Activated T-helper 17 cell treated with anti-CD3 and anti-CD28 coated beads, Interleukin-2, amount 50 U/mL, for 72 hours (primary cell): ENCODE measurements around the gene BGLAP. TPM values are rescaled to one million over a fixed set of nuclear protein-coding genes. Genes with fewer than 3 reads are reported as not detected.
A peak's percentile ranks its signal among the peaks of the same experiment; 100 is the strongest.
"Not testable (repeated sequence)": the region's sequence is repeated elsewhere in the genome, so short reads cannot be mapped to it uniquely, and the experiment has no call there.

Source experiments
- ATAC-seq: fragments of 150-1000 bp; cut with Tn5 transposase; replicated peaks from 2 replicates; pipeline ENCODE4 v1.10.0; 2021; ENCODE audit warnings: mild to moderate bottlenecking, moderate library complexity
- H3K27ac Mint-ChIP-seq: one replicate; pipeline ENCODE4 v1.8.0; 2022; ENCODE audit warnings: mixed read lengths
- H3K27me3 Mint-ChIP-seq: one replicate; pipeline ENCODE4 v1.8.0; 2022; ENCODE audit warnings: mixed read lengths
- H3K36me3 Mint-ChIP-seq: one replicate; pipeline ENCODE4 v1.8.0; 2022; ENCODE audit warnings: low read depth, mild to moderate bottlenecking, mixed read lengths
- H3K4me1 Mint-ChIP-seq: one replicate; pipeline ENCODE4 v1.8.0; 2022; ENCODE audit warnings: mixed read lengths
- H3K4me3 Mint-ChIP-seq: one replicate; pipeline ENCODE4 v1.8.0; 2022; ENCODE audit warnings: mild to moderate bottlenecking, mixed read lengths
- H3K9me3 Mint-ChIP-seq: one replicate; pipeline ENCODE4 v1.8.0; 2022; ENCODE audit warnings: mixed read lengths
- total RNA-seq, 2 donors: library from RNA; stranded (reverse); gene quantifications; one replicate each; pipeline ENCODE4 v1.2.3, GENCODE V29; 2022

BGLAP gene
- total RNA-seq, 2 donors from 2014 or later, result 3.2 to 6.8 TPM

- H3K4me3 Mint-ChIP-seq, result peak overlapping the region; percentile 84
- peaks cover 15% of the 10 kb centered on the region for H3K4me1 Mint-ChIP-seq
- no peaks in the 10 kb centered on the region for H3K27me3 Mint-ChIP-seq
- H3K36me3 Mint-ChIP-seq, result peaks cover 87% of the 10 kb centered on the region
- peak; percentile 15 for ATAC-seq
- no peaks in the 10 kb centered on the region for H3K9me3 Mint-ChIP-seq
- peak overlapping the region; percentile 92 for H3K27ac Mint-ChIP-seq
These were observed 27.8 kb upstream of the BGLAP start for GRCh38 chr1:156214024-156214748.

GRCh38 chr1:156216361-156217086, 25.5 kb upstream of the BGLAP start:
- ATAC-seq, H3K9me3 Mint-ChIP-seq, H3K27me3 Mint-ChIP-seq: not testable (repeated sequence)
- peak overlapping the region; percentile 95 for H3K27ac Mint-ChIP-seq
- peak overlapping the region; percentile 84 for H3K4me3 Mint-ChIP-seq
- peaks cover 88% of the 10 kb centered on the region for H3K36me3 Mint-ChIP-seq
- H3K4me1 Mint-ChIP-seq, result peaks cover 27% of the 10 kb centered on the region

- ATAC-seq, result peak; percentile 54
- peak overlapping the region; percentile 95 for H3K27ac Mint-ChIP-seq
- H3K9me3 Mint-ChIP-seq, result no peaks in the 10 kb centered on the region
- no peaks in the 10 kb centered on the region for H3K27me3 Mint-ChIP-seq
- H3K36me3 Mint-ChIP-seq, result peaks cover 88% of the 10 kb centered on the region
- H3K4me3 Mint-ChIP-seq, result peak overlapping the region; percentile 81
- peaks cover 40% of the 10 kb centered on the region for H3K4me1 Mint-ChIP-seq
These were observed 24.1 kb upstream of the BGLAP start for GRCh38 chr1:156217871-156218270.

- no peaks in the 10 kb centered on the region for H3K27me3 Mint-ChIP-seq
- ATAC-seq, result no peak
- peaks cover 83% of the 10 kb centered on the region for H3K36me3 Mint-ChIP-seq
- H3K27ac Mint-ChIP-seq, result peak overlapping the region; percentile 88
- H3K4me1 Mint-ChIP-seq, result peaks cover 46% of the 10 kb centered on the region
- peak overlapping the region; percentile 71 for H3K4me3 Mint-ChIP-seq
- no peaks in the 10 kb centered on the region for H3K9me3 Mint-ChIP-seq
These were observed 21.8 kb upstream of the BGLAP start for GRCh38 chr1:156220226-156220625.

- H3K4me3 Mint-ChIP-seq, result peak overlapping the region; percentile 71
- peak overlapping the region; percentile 88 for H3K27ac Mint-ChIP-seq
- H3K27me3 Mint-ChIP-seq, result no peaks in the 10 kb centered on the region
These were observed 19.8 kb upstream of the BGLAP start for GRCh38 chr1:156221986-156222692.

GRCh38 chr1:156225677-156226014, 16.3 kb upstream of the BGLAP start:
- Mint-ChIP-seq H3K4me3 (peak overlapping the region; percentile 50), H3K4me1 (peaks cover 43% of the 10 kb centered on the region), H3K36me3 (peaks cover 86% of the 10 kb centered on the region), H3K27me3 (no peaks in the 10 kb centered on the region), H3K9me3 (no peaks in the 10 kb centered on the region), H3K27ac (peak overlapping the region; percentile 65)
- ATAC-seq, result no peak

More at GRCh38 chr1:156221986-156222692, 19.8 kb upstream of the BGLAP start:
- peaks cover 56% of the 10 kb centered on the region for H3K4me1 Mint-ChIP-seq
- H3K9me3 Mint-ChIP-seq, result no peaks in the 10 kb centered on the region
- ATAC-seq, result no peak
- H3K36me3 Mint-ChIP-seq, result peaks cover 87% of the 10 kb centered on the region

GRCh38 chr1:156226116-156226538, 15.9 kb upstream of the BGLAP start:
- peak overlapping the region; percentile 50 for H3K4me3 Mint-ChIP-seq
- peaks cover 81% of the 10 kb centered on the region for H3K36me3 Mint-ChIP-seq
- peak overlapping the region; percentile 79 for H3K27ac Mint-ChIP-seq
- peaks cover 39% of the 10 kb centered on the region for H3K4me1 Mint-ChIP-seq
- no peaks in the 10 kb centered on the region for H3K27me3 Mint-ChIP-seq
- peak; percentile 22 for ATAC-seq
- no peaks in the 10 kb centered on the region for H3K9me3 Mint-ChIP-seq

- Mint-ChIP-seq H3K36me3 (peaks cover 75% of the 10 kb centered on the region), H3K4me1 (peaks cover 32% of the 10 kb centered on the region), H3K27me3 (no peaks in the 10 kb centered on the region), H3K27ac (peak overlapping the region; percentile 79), H3K9me3 (no peaks in the 10 kb centered on the region), H3K4me3 (peak overlapping the region; percentile 50)
- ATAC-seq, result no peak
These were observed 15.2 kb upstream of the BGLAP start for GRCh38 chr1:156226782-156227181.

- ATAC-seq, result no peak
- Mint-ChIP-seq H3K9me3 (no peaks in the 10 kb centered on the region), H3K27ac (peak overlapping the region; percentile 25), H3K4me3 (no peak overlapping the region), H3K36me3 (peaks cover 62% of the 10 kb centered on the region), H3K27me3 (no peaks in the 10 kb centered on the region), H3K4me1 (peaks cover 15% of the 10 kb centered on the region)
These were observed 13.5 kb upstream of the BGLAP start for GRCh38 chr1:156228501-156228900.

GRCh38 chr1:156229809-156230472, 12.0 kb upstream of the BGLAP start:
- H3K4me1 Mint-ChIP-seq, result peaks cover 12% of the 10 kb centered on the region
- ATAC-seq, result no peak
- no peaks in the 10 kb centered on the region for H3K27me3 Mint-ChIP-seq
- peaks cover 67% of the 10 kb centered on the region for H3K36me3 Mint-ChIP-seq
- H3K9me3 Mint-ChIP-seq, result no peaks in the 10 kb centered on the region
- no peak overlapping the region for H3K4me3 Mint-ChIP-seq
- no peak overlapping the region for H3K27ac Mint-ChIP-seq

- no peaks in the 10 kb centered on the region for H3K27me3 Mint-ChIP-seq
- H3K4me3 Mint-ChIP-seq, result no peak overlapping the region
- no peaks in the 10 kb centered on the region for H3K9me3 Mint-ChIP-seq
- H3K4me1 Mint-ChIP-seq, result peaks cover 8% of the 10 kb centered on the region
- peaks cover 68% of the 10 kb centered on the region for H3K36me3 Mint-ChIP-seq
- H3K27ac Mint-ChIP-seq, result no peak overlapping the region
- no peak for ATAC-seq
These were observed 11.5 kb upstream of the BGLAP start for GRCh38 chr1:156230473-156230837.

GRCh38 chr1:156232201-156232894, 9.6 kb upstream of the BGLAP start:
- no peak for ATAC-seq
- no peaks in the 10 kb centered on the region for H3K9me3 Mint-ChIP-seq
- peaks cover 72% of the 10 kb centered on the region for H3K36me3 Mint-ChIP-seq
- no peak overlapping the region for H3K27ac Mint-ChIP-seq
- H3K27me3 Mint-ChIP-seq, result no peaks in the 10 kb centered on the region
- no peak overlapping the region for H3K4me3 Mint-ChIP-seq
- no peaks in the 10 kb centered on the region for H3K4me1 Mint-ChIP-seq

GRCh38 chr1:156233426-156234127, 8.4 kb upstream of the BGLAP start:
- ATAC-seq, result no peak
- Mint-ChIP-seq H3K4me1 (no peaks in the 10 kb centered on the region), H3K27ac (no peak overlapping the region), H3K9me3 (no peaks in the 10 kb centered on the region), H3K4me3 (no peak overlapping the region), H3K36me3 (peaks cover 75% of the 10 kb centered on the region), H3K27me3 (no peaks in the 10 kb centered on the region)
